ENCODE results near the gene ERGIC2.

GRCh38 chr12:29395356-29395755 is 14.4 kb upstream of the ERGIC2 start:
- TF ChIP-seq ZNF512 (CRISPR knock-in tag; IDR thresholded peaks at IDR 0.05), result no peak
- TF ChIP-seq IKZF1 (IDR thresholded peaks at IDR 0.05), result no peak
- TF ChIP-seq KIAA2018 (CRISPR knock-in tag; IDR thresholded peaks at IDR 0.05; ENCODE audit: borderline replicate concordance), result no peak
- TF ChIP-seq PHF8 (CRISPR knock-in tag; IDR thresholded peaks at IDR 0.05), result no peak
- TF ChIP-seq TP53 (CRISPR knock-in tag; conservative IDR thresholded peaks at IDR 0.05), result no peak

Data from HepG2 (cell line).